ENCODE results near the gene EFL1. TPM values are rescaled to one million over a fixed set of nuclear protein-coding genes. Genes with fewer than 3 reads are reported as not detected.
A peak's percentile ranks its signal among the peaks of the same experiment; 100 is the strongest.

Gene EFL1
- total and polyA plus RNA-seq, 2 of the 4 experiments (the other 2 are of a cell fraction), result 10.1 to 24.6 TPM

DNA sequence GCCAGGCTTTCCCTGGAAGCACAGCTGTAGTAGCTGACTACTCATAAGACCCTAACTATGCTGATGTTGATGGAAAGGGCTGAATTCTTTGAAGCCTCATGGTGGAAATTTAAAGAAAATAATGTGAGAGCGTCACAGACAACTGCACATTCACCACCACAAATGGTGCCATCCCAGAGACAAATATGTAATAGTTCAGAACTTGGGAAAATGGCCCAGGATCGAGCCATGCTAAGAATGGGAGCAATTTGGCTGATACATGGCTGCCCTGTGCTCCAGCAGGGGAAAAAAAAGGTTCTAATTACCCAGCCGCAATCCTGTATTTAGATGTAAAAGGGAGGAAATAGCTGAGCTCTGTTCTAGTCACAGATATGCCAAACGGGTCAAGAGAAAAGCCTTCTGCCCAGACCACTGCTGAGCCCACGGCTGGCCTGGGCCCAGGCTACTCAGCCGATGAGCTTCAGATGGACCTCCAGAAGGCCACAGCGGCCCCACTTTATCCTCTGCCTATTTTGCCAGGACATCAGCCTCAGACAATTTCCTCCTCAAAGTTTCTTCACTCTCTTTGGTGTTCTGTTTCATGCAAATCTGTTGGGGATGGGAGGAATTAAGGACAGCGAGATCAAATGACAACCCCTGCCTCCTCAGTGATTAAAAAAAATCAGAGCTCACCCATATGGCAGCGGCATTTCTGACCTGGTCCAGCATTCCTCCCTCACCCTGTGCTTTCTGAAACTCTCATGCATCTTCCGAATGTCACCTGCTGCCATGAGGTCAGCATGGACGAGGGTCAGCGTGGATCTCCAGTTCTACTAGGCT, 162.2 kb downstream of the EFL1 start (continued):
- TF ChIP-seq, protein P1, sequence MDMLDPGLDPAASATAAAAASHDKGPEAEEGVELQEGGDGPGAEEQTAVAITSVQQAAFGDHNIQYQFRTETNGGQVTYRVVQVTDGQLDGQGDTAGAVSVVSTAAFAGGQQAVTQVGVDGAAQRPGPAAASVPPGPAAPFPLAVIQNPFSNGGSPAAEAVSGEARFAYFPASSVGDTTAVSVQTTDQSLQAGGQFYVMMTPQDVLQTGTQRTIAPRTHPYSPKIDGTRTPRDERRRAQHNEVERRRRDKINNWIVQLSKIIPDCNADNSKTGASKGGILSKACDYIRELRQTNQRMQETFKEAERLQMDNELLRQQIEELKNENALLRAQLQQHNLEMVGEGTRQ (IDR thresholded peaks at IDR 0.05; ENCODE audit: low read depth, low read length), result no peak
- no peak for TF ChIP-seq CHD1 (IDR thresholded peaks at IDR 0.05; ENCODE audit: low read depth, low read length)

DNA sequence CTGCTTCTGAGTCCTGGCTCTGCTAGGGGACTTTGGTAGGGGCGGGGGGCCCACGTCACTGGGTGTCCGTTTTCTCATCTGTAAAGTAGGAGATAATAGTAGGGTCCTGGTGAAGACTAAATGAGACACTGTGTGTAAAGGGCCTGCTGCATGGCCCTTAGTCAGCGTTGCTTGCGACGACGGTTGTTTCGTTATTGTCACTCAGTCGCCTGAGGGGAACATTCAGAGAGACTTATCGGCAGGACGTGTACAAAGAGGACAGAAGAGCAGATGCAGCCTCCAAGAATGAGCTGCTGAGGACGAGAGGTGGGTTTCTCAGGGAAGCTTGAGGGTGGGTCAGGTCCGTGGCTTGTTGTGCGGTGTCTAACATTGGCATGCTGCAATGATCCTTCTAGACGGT, 163.9 kb downstream of the EFL1 start:
- dilution Hi-C loops (cut with HindIII; ENCODE audit: low sequenced_read_pairs, unreplicated experiment) (no loop called here), in situ Hi-C loops (cut with MboI; ENCODE audit: low sequenced_read_pairs) (no loop called here), intact Hi-C loops (cut with micrococcal nuclease) (no loop called here)
- Histone ChIP-seq H2AK5ac (ENCODE audit: low read depth, low read length) (peak overlapping the region; percentile 31; the same call in 1 of the 2 replicates), H3K4me2 (ENCODE audit: low read depth, low read length) (no peak overlapping the region), H3K18ac (ENCODE audit: low read depth, low read length) (no peak overlapping the region), H4K91ac (ENCODE audit: insufficient read depth, low read depth, low read length) (no peak overlapping the region; the same call in 1 of the 2 replicates), H2BK20ac (ENCODE audit: low read depth, low read length) (no peak overlapping the region), H4K8ac (ENCODE audit: low read depth in 2 of 2, low read length in 2 of 2) (no peak overlapping the region), H3K56ac (ENCODE audit: extremely low read depth, insufficient read depth, low read length) (no peak overlapping the region), H2BK15ac (ENCODE audit: low read depth, low read length) (peak overlapping the region; percentile 67; the same call in 2 of the 3 replicates), H3K4me3 (ENCODE audit: insufficient read depth, low read depth, low read length) (no peak overlapping the region), H2AFZ (replicated peaks; ENCODE audit: low read length, poor library complexity) (no peak overlapping the region), H4K5ac (ENCODE audit: low read depth, low read length) (no peak overlapping the region), H3K9me3 (ENCODE audit: control insufficient read depth, insufficient read depth, low read length) (no peaks in the 10 kb centered on the region), H3K4ac (ENCODE audit: low read depth, low read length) (no peak overlapping the region), H3K14ac (replicated peaks; ENCODE audit: low read depth, low read length) (0 out of 2 replicates have a peak overlapping the region, but pooled peaks have one; percentile 17), H2BK120ac (ENCODE audit: low read depth, low read length) (no peak overlapping the region; the same call in 1 of the 2 replicates), H3K23ac (ENCODE audit: low read depth, low read length) (no peak overlapping the region), H4K20me1 (ENCODE audit: insufficient read depth, low read length) (no peaks in the 10 kb centered on the region), H3K36me3 (ENCODE audit: control insufficient read depth, insufficient read depth, low read length) (no peaks in the 10 kb centered on the region), H2BK5ac (ENCODE audit: low read depth, low read length, poor library complexity, severe bottlenecking) (no peak overlapping the region), H3K27me3 (ENCODE audit: control insufficient read depth, insufficient read depth, low read length) (no peaks in the 10 kb centered on the region), H3K4me1 (ENCODE audit: control insufficient read depth, insufficient read depth, low read length) (peaks cover 14% of the 10 kb centered on the region), H3K9me1 (ENCODE audit: insufficient read depth, low read length) (peaks cover 21% of the 10 kb centered on the region), H2AK9ac (replicated peaks; ENCODE audit: low read depth, low read length, poor library complexity) (no peak overlapping the region), H3K27ac (ENCODE audit: insufficient read depth, low read length) (no peak overlapping the region), H3K79me1 (ENCODE audit: low read depth in 1 of 2, low read length in 2 of 2) (peaks cover 0 to 10% of the 10 kb centered on the region in 2 experiments; a peak in 2 of 4 replicates), H3K9ac (ENCODE audit: low read depth, low read length) (no peak overlapping the region)
- POLR2A ChIA-PET (ENCODE audit: unreplicated experiment), result no interaction called here
- no TSS peak for BruUV-seq (replicated peaks)
- DNase-seq (no peak), ATAC-seq (ENCODE audit: low read depth) (no peak)
- CTCF ChIA-PET, result interaction anchor here (0.5 kb wide), 1 partner anchor 31 kb away, joined by 3 read pairs; no protein-coding TSS in a partner anchor
- 91% methylated on average over 10 of the region's 15 CpGs; no CpG with 5 or more reads in 1 of the 2 experiments for WGBS, 2 experiments (ENCODE audit: extremely low coverage in 2 of 2, insufficient read length in 1 of 2)
- no peak for TF ChIP-seq SMC3 (IDR thresholded peaks at IDR 0.05; ENCODE audit: low read depth, low read length)
- TF ChIP-seq MAFK (IDR thresholded peaks at IDR 0.05; ENCODE audit: low read depth, low read length), result no peak
- no peak for TF ChIP-seq CHD1 (IDR thresholded peaks at IDR 0.05; ENCODE audit: low read depth, low read length)
- TF ChIP-seq, protein P1 (IDR thresholded peaks at IDR 0.05; ENCODE audit: low read depth, low read length), result no peak
- TF ChIP-seq CEBPB (IDR thresholded peaks at IDR 0.05; ENCODE audit: low read depth, low read length), result no peak
- TF ChIP-seq, protein P2, sequence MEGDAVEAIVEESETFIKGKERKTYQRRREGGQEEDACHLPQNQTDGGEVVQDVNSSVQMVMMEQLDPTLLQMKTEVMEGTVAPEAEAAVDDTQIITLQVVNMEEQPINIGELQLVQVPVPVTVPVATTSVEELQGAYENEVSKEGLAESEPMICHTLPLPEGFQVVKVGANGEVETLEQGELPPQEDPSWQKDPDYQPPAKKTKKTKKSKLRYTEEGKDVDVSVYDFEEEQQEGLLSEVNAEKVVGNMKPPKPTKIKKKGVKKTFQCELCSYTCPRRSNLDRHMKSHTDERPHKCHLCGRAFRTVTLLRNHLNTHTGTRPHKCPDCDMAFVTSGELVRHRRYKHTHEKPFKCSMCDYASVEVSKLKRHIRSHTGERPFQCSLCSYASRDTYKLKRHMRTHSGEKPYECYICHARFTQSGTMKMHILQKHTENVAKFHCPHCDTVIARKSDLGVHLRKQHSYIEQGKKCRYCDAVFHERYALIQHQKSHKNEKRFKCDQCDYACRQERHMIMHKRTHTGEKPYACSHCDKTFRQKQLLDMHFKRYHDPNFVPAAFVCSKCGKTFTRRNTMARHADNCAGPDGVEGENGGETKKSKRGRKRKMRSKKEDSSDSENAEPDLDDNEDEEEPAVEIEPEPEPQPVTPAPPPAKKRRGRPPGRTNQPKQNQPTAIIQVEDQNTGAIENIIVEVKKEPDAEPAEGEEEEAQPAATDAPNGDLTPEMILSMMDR (conservative IDR thresholded peaks at IDR 0.05; ENCODE audit: low read depth, low read length), result no peak
- TF ChIP-seq FOS (IDR thresholded peaks at IDR 0.05; ENCODE audit: low read depth, low read length), result no peak
- no peak for TF ChIP-seq BHLHE40 (IDR thresholded peaks at IDR 0.05; ENCODE audit: low read depth, low read length)
- TF ChIP-seq RCOR1 (IDR thresholded peaks at IDR 0.05; ENCODE audit: insufficient replicate concordance, low read length), result no peak
- no peak for TF ChIP-seq RAD21 (IDR thresholded peaks at IDR 0.05; ENCODE audit: low read length)
- TF ChIP-seq NFE2L2 (IDR thresholded peaks at IDR 0.05; ENCODE audit: low read depth, low read length), result no peak
- no peak for TF ChIP-seq RFX5 (IDR thresholded peaks at IDR 0.05; ENCODE audit: low read depth, low read length)
